D721Med (cell line): ENCODE results near the gene GALNS.
"Not testable (repeated sequence)": the region's sequence is repeated elsewhere in the genome, so short reads cannot be mapped to it uniquely, and the experiment has no call there.

Experiments used
- DNase-seq: peaks from one replicate; pipeline ENCODE4 v3.0.0; 2011; ENCODE audit warnings: low spot score; ENCODE audit not compliant: insufficient read length
- FAIRE-seq: peaks from 2 replicates; lab custom pipeline; 2011; peaks lifted over from hg19 to GRCh38; lab: Jason Lieb, UNC
- TF ChIP-seq, protein P1 (sequence below): IDR thresholded peaks from 2 replicates; pipeline ENCODE4 v1.5.1; 2012; ENCODE audit warnings: mild to moderate bottlenecking, control low read depth; ENCODE audit not compliant: insufficient read depth; ENCODE audit errors: missing control alignments

GALNS gene

DNA sequence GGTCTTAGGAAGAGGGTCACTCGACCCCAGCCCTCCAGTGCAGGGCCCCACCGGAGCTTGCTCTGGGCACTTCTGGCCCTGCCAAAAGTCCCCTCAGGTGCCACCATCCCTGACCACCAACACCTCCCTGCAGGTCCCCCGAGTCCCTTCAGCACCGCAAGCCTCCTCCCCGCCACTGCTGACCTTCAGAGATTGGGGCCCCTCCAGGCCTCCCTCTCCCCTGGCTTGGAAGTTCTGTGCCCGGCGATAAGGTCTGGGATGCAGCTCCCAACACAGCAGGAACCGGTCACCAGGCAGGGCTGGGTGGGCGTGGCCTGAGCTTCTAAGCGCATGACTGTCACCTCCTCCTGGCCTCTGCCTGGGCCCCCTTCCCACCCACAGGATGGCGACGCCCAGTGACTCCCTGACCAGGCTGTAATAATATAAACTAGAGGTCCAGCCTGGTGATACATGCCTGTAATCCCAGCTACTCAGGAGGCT is 82.9 kb downstream of the GALNS start:
- DNase-seq (no peak), FAIRE-seq (no peak)
- TF ChIP-seq, protein P1, sequence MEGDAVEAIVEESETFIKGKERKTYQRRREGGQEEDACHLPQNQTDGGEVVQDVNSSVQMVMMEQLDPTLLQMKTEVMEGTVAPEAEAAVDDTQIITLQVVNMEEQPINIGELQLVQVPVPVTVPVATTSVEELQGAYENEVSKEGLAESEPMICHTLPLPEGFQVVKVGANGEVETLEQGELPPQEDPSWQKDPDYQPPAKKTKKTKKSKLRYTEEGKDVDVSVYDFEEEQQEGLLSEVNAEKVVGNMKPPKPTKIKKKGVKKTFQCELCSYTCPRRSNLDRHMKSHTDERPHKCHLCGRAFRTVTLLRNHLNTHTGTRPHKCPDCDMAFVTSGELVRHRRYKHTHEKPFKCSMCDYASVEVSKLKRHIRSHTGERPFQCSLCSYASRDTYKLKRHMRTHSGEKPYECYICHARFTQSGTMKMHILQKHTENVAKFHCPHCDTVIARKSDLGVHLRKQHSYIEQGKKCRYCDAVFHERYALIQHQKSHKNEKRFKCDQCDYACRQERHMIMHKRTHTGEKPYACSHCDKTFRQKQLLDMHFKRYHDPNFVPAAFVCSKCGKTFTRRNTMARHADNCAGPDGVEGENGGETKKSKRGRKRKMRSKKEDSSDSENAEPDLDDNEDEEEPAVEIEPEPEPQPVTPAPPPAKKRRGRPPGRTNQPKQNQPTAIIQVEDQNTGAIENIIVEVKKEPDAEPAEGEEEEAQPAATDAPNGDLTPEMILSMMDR, result no peak

DNA sequence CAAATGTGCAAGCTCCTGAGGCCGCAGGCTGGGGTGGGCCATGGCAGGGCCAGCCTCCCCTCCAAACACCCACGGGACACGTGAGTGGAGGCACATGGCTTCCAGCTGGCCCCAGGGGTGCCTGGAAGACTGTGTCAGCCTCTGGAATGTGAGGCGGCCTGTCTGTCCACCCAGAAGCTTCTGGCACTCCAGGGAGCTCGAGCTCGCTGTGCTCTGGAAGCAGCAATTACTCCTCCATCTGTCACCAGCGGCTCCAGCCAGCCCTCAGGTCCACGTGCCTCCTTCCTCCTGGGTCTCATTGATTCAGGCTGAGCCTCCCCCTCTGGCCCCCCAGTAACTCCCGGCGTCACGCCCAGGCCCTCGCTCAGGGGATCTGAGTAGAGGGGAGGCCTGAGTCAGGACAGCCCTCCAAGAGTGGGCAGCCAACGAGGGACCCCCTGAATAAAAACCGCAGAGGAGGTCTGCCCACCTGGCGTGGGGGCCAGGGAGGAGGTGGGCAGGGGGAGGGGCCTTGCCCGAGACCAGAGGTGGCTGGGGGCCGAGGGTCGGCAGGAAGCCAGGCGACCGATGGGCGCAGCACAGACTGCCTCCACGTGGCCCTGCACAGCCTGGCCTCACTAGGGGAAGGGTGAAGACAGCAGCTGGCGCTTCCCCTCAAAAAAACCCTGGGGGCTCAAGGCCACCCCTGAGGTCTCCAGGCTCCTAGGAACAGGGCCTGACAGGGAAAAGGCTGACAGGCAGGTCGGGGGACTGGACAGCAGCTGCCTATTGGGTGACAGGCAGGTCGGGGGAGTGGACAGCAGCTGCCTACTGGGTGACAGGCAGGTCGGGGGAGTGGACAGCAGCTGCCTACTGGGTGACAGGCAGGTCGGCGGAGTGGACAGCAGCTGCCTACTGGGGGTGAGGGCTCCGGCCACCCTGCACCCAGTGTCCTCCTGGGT is 83.6 kb downstream of the GALNS start:
- DNase-seq, result no peak
- FAIRE-seq, result no peak
- TF ChIP-seq, protein P1, result no peak

DNA sequence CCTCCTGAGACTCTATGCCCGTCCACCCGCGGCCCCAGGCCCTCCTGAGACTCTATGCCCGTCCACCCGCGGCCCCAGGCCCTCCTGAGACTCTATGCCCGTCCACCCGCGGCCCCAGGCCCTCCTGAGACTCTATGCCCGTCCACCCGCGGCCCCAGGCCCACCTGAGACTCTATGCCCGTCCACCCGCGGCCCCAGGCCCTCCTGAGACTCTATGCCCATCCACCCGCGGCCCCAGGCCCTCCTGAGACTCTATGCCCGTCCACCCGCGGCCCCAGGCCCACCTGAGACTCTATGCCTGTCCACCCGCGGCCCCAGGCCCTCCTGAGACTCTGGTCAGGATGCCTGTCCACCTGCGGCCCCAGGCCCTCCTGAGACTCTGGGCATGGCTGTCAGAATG is 85.0 kb downstream of the GALNS start:
- DNase-seq, FAIRE-seq: not testable (repeated sequence)

DNA sequence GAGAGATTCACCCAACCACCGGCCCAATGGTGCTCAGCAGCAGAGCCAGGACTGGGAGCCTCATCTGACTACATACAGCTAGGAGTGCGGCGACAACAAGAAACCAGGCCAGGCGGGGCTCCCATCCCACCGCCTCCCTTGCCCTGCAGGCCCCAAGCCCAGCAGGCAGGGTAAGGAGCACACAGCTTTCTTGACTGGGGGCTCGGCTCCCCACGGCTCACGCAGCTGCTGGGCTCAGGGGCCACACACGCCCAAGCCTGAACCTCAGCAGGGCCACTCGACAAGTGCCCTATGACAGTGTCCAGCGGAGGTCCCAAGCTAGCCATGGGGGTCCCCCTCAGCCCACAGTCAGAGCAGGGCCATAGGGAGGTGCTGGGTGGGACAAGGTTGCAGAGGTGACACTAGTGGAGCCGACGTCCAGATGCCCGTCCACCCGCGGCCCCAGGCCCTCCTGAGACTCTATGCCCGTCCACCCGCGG is 85.4 kb downstream of the GALNS start:
- TF ChIP-seq, protein P1, result no peak
- no peak for DNase-seq
- FAIRE-seq, result no peak

DNA sequence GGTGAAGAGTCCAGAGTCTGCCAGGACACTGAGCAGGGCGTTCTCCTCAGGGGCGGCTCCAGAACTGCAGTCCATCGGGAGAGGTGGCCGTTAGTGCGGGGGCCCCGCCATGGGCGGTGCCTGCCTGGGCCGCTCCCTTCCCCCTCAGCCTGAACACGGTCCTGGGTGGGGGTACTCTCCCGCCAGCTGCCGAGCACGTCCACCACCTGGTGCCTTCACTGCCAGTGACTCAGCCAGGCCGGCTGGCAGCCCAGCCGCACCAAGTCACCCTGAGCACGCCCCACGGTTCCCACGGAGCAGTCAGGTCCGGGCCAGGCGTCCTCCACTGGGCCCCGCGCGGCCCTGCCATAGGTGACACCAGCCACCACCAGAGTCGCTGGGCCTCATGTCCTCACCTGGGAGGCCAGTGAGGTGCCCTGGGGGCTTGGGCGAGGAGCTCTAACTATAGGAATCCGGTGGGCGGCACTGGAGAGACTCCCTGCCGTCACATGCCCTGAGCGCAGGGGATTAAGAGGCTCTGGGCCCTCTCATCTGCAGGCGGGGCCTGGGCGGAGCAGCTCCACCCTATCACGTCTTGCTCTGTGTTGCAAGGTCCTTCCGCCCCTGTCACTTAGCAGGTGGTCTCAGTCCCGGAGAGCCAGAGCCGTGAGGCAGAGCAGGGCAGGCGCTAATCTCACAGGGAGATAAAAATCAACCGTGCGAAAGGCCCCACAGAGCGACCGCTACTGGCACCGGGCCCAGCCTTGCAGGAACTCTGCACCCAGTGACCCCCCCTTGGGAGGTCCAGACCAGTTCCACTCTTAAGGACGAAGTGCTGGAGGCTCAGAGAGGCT is 86.1 kb downstream of the GALNS start:
- FAIRE-seq, result no peak
- peak; percentile 43 for DNase-seq
- TF ChIP-seq, protein P1, result peak; percentile 23

DNA sequence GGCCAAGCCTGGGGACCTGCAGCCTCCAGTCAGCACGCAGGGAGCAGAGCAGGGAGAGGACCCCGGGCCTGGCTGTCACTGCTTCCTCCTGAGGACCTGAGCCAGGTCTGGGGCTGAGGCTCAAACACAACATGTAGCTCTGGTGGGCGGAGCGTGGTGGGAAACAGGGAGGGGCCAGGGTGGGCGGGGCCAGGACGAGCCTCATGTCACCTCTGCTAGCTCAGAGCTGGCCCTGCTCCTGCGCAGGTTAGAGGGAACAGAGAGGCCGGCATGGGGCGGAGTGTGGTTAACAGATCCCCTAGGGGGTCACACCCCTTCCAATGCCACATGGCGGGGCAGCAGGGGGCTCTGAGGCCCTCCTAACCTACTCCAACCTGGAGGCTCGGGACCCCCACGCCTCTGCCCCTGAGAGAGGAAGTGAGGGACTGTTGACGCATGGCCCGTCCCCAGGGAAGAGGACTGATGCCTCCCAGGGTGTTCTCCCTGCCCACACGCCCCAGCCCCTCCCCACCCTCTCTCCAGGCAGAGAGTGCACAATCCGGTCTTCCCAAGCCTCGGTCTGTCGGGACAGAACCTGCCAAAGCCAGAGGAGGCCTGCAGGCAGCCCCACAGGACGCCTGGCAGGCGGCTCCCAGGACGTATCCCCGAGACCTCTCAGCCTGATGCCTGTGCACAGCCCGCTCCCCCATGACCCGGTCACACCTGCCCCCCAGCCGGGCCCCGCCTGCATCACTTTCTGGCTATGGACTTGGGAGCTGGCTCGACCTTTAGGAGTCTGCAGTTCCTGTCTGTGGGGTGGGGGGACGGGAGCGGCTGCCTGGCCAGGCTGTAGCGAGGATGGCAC is 86.9 kb downstream of the GALNS start:
- DNase-seq (no peak), FAIRE-seq (no peak)
- TF ChIP-seq, protein P1, result no peak
